ENCODE measurements around the gene TAS1R3. TPM values are rescaled to one million over a fixed set of nuclear protein-coding genes. Genes with fewer than 3 reads are reported as not detected.
"Not testable (repeated sequence)": the region's sequence is repeated elsewhere in the genome, so short reads cannot be mapped to it uniquely, and the experiment has no call there.

TAS1R3 gene
- total and polyA plus RNA-seq, 5 donors: 0.33 to 0.66 (median 0.41) TPM

DNA sequence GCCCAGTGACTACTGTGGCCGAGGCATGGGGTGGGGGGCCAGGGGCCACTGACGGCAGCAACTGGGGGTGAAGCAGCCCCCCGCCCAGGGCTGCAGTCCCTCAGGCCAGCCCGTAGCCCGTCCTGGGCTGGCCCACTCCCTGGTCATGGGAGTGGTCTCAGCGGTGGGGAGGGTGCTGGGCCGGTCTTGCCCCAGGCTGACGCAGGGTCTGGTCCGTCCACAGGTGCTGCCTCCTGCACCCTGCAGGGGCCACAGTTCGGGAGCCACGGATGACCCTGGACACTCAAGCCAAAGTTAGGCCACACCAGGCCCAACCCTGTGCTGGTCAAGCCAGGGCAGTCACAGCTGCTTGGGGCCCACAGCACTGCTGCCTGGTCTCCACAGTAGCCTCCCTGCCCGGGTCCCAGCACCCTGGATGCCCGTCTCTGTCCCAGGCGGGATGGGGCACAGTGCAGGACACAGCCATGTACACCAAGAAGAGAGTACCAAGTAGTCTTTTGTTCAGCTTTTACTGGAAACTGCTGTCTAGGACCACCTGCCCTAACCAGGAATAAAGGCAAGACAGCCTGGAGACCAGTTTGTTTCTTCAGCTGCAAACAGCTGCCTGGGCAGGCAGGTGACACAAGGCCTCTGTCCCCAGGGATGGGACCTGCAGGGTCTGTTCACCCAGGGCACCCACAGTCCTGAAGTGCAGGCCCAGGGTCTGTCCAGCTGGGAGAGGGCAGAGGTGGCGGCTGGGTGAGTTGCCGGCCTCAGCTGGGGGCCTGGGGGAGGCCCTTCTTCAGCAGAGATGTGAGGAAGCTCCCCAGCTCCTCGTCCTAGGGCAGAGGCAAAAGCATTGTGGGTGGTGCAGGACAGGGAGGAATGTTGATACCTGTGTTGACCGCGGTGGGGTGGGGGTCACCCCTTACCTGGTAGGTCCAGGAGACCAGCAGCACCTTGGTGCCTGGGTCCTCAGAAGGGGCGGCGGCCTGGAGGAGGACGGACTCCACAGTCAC lies 19.7 kb upstream of the TAS1R3 start:
- no peaks in the 10 kb centered on the region for H3K9me3 ChIP-seq (ENCODE audit: control insufficient read depth, low read length)
- no peaks in the 10 kb centered on the region for H3K27me3 ChIP-seq (ENCODE audit: control insufficient read depth, insufficient read depth)
- no peak overlapping the region for H3K4me3 ChIP-seq (ENCODE audit: low read length)
- 88% methylated on average over 22 of the region's 22 CpGs for WGBS
- H3K27ac ChIP-seq (ENCODE audit: low read length): no peak overlapping the region
- ATAC-seq (no peak), DNase-seq (no peak)
- intact Hi-C loops (cut with DNase I): no loop called here
- peaks cover 5% of the 10 kb centered on the region for H3K4me1 ChIP-seq (ENCODE audit: control insufficient read depth, insufficient read depth, low read length)

DNA sequence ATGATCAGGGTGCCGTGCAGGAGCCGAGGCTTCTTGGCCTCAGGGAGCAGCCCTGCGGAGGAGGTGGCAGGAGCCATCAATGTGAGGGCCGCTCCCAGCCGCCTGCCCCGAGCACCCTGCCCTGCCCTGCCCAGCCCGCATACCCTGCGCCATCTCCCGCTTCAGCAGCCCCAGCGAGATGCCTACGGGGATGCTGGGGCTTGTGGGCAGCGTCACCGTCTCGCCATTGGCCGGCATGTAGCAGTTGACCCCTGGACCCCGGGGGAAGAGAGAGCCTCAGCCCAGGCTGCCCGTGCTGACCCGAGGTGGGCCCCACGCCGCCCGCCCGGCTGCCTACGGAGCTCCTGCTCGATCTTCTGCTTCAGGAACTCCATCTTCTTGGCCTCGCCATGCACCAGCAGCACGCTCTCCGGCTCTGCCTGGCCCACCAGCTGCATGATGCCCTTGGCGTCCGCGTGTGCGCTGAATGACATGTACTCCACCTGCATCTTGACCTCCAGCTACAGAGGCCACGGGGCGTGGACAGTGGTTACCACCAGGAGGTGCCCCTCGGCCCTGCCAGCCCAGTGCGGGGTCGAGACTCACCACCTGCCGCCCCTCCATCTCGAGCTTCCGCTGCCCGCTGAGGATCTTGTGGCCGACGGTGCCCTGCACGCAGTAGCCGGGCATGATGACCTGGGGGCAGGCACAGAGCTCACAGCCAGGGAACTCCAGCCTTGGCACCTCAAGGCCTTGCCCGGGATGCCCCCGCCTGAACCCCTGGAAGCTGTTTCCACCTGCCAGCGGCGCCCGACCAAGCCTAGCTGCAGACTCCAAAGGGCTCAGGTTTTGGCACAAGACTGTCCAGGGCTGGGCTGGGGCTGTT lies 18.4 kb upstream of the TAS1R3 start:
- no peaks in the 10 kb centered on the region for H3K9me3 ChIP-seq (ENCODE audit: control insufficient read depth, low read length)
- whole genome bisulfite sequencing: 90% methylated on average over 49 of the region's 49 CpGs
- H3K4me3 ChIP-seq (ENCODE audit: low read length): no peak overlapping the region
- no peak for DNase-seq
- intact Hi-C loops (cut with DNase I): no loop called here
- no peaks in the 10 kb centered on the region for H3K27me3 ChIP-seq (ENCODE audit: control insufficient read depth, insufficient read depth)
- H3K27ac ChIP-seq (ENCODE audit: low read length): no peak overlapping the region
- no peaks in the 10 kb centered on the region for H3K4me1 ChIP-seq (ENCODE audit: control insufficient read depth, insufficient read depth, low read length)
- ATAC-seq: no peak

DNA sequence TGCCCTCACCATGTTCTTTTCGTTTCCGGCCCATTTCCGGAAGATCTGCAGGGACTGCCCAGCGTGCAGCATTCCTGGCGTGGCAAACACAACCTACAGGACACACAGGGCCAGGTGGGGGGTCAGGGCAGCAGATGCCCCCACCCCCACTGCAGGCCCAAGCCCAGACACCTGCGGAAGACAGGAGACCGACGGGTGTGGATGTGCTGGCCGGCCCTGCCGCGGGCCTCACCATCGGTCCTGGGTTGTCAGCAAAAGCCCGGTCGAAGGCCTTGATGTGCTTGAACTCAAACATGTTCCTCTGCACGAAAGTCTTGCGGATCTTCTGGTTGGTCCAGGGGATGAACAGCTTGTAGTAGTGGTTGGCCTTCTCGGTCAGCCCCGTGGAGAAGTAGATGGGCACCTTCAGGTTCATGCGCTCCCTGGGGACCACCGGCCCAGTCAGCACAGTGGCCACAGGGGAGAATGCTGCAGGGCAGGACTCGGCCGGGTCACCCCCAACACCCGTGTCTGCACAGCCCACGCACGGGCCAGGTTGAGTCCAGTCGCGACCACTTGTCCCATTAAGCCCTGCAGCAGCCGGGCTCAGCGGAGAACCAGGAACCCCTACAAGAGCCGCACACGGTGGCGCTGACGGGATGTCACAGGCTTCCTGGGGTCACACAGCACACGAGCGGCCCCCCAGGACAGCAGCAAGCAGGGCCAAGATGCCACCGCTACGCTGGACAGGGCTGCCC lies 17.4 kb upstream of the TAS1R3 start:
- H3K4me3 ChIP-seq (ENCODE audit: low read length): no peak overlapping the region
- H3K27ac ChIP-seq (ENCODE audit: low read length): no peak overlapping the region
- H3K9me3 ChIP-seq (ENCODE audit: control insufficient read depth, low read length): no peaks in the 10 kb centered on the region
- WGBS: 85% methylated on average over 37 of the region's 37 CpGs
- H3K27me3 ChIP-seq (ENCODE audit: control insufficient read depth, insufficient read depth): no peaks in the 10 kb centered on the region
- no peaks in the 10 kb centered on the region for H3K4me1 ChIP-seq (ENCODE audit: control insufficient read depth, insufficient read depth, low read length)
- no peak for DNase-seq
- intact Hi-C loops (cut with DNase I): no loop called here
- no peak for ATAC-seq

DNA sequence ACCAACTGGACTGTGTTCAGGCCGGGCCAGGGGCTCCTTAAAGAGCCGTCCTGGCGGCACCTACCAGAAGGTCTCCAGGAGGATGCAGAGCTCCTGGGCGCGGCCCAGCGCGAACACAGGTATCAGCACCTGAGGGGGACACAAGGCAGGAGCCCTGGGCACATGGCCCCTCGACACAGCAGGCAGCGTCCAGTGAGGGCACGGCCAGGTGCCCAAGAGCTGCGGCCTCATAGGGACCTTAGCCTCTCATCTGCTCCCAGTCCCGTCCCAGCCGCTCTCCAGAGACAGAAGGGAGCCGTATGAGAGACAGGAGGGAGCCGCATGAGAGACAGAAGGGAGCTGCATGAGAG lies 16.9 kb upstream of the TAS1R3 start:
- Histone ChIP-seq H3K9me3 (ENCODE audit: control insufficient read depth, low read length) (no peaks in the 10 kb centered on the region), H3K4me1 (ENCODE audit: control insufficient read depth, insufficient read depth, low read length) (no peaks in the 10 kb centered on the region), H3K27ac (ENCODE audit: low read length) (no peak overlapping the region), H3K4me3 (ENCODE audit: low read length) (no peak overlapping the region), H3K27me3 (ENCODE audit: control insufficient read depth, insufficient read depth) (no peaks in the 10 kb centered on the region)
- intact Hi-C loops (cut with DNase I): no loop called here
- WGBS: 92% methylated on average over 15 of the region's 15 CpGs
- ATAC-seq (no peak), DNase-seq (no peak)

DNA sequence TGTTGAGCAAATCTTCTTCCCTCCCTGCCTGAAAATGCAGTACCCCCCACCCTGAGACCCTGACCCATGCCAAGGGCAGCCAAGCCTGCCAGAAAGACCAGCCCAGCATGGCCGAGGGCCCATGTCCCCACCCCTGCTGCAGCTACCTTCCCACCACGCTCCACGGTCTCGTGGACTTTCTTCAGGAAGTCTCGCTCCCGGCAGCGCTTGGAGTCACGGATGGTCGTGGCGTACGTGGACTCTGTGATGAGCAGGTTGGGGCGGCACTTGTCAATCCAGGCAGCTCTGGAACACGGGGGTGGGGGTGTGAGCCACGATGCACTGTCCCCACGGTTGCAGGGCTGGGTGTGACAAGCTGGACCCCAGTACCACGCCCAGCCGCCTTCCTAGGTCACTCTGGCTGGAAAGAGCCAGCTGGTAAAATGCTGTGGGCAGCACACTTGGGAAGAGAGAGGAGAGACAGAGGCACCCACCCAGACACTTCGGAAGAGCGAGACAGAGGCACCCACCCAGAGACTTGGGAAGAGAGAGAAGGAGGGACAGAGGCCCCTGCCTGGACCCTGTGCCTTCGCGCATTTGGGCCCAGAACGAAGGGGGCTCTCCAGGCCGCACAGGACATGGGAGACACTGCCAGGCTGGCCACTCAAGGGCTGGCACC lies 16.3 kb upstream of the TAS1R3 start:
- no peak overlapping the region for H3K4me3 ChIP-seq (ENCODE audit: low read length)
- H3K27me3 ChIP-seq (ENCODE audit: control insufficient read depth, insufficient read depth): no peaks in the 10 kb centered on the region
- DNase-seq (no peak), ATAC-seq (no peak)
- no peak overlapping the region for H3K27ac ChIP-seq (ENCODE audit: low read length)
- 88% methylated on average over 23 of the region's 23 CpGs for WGBS
- H3K4me1 ChIP-seq (ENCODE audit: control insufficient read depth, insufficient read depth, low read length): no peaks in the 10 kb centered on the region
- no peaks in the 10 kb centered on the region for H3K9me3 ChIP-seq (ENCODE audit: control insufficient read depth, low read length)
- intact Hi-C loops (cut with DNase I): no loop called here

DNA sequence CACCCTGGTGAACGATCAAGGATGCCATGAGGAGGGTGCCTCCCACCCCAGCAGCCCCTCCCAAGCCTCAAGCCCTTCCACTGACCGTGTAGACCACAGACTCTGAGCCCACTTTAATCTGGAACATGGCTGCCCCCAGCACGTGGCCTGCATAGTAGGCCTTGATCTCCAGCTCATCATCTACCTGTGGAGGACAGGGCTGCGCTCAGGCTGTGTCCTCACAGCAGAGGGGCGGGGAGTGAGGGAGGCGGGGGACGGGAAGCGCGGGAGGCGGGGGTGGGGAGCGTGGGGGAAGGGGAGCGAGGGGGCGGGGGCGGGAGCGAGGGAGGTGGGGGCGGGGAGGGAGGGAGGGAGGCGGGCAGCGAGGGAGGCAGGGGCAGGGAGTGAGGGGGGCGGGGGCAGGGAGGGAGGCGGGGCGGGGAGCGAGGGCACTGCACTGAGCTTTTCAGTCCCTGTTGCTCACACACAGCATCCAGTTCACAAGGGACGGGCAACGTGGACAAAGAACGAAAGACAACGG lies 15.6 kb upstream of the TAS1R3 start:
- no peak for ATAC-seq
- Histone ChIP-seq H3K27ac (ENCODE audit: low read length) (no peak overlapping the region), H3K4me1 (ENCODE audit: control insufficient read depth, insufficient read depth, low read length) (no peaks in the 10 kb centered on the region)

DNA sequence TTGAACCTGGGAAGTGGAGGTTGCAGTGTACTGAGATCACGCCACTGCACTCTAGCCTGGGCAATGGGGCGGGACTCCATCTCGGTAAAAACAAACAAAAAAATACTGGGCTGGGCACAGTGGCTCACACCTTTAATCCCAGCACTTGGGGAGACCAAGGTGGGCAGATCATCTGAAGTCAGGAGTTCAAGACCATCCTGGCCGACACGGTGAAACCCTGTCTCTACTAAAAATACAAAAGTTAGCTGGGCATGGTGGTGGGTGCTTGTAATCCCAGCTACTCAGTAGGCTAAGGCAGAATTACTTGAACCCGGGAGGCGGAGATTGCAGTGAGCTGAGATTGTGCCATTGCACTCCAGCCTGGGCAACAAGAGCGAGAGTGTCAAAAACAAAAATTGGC lies 14.9 kb upstream of the TAS1R3 start:
- H3K4me1 ChIP-seq (ENCODE audit: control insufficient read depth, insufficient read depth, low read length); H3K27ac ChIP-seq (ENCODE audit: low read length); intact Hi-C loops (cut with DNase I): not testable (repeated sequence)

More for the DNA sequence above, 15.6 kb upstream of the TAS1R3 start:
- Histone ChIP-seq H3K27me3 (ENCODE audit: control insufficient read depth, insufficient read depth) (no peaks in the 10 kb centered on the region), H3K9me3 (ENCODE audit: control insufficient read depth, low read length) (no peaks in the 10 kb centered on the region), H3K4me3 (ENCODE audit: low read length) (no peak overlapping the region)
- WGBS: 63% methylated on average over 24 of the region's 26 CpGs
- intact Hi-C loops (cut with DNase I): no loop called here
- DNase-seq: no peak

DNA sequence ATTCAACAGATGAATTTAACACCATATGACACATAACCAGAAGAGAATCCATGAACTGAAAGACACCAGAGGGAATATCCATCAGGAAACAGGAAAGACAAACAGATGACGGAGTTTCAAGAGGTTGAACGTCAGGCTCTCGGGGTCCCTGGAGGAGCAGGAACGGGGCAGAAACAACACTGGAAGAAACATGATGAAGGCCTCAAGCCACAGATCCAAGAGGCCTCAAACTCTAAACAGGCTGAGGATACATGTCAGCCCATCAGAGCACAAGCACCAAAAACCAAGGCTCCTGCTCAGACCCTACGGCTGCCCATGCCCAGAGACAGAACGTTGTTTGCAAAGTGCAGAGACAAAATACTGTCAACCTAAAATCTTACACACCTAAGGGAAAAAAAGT lies 13.7 kb upstream of the TAS1R3 start:
- intact Hi-C loops (cut with DNase I): no loop called here
- DNase-seq (no peak), ATAC-seq (no peak)
- Histone ChIP-seq H3K27ac (ENCODE audit: low read length) (no peak overlapping the region), H3K9me3 (ENCODE audit: control insufficient read depth, low read length) (no peaks in the 10 kb centered on the region), H3K4me3 (ENCODE audit: low read length) (no peak overlapping the region), H3K27me3 (ENCODE audit: control insufficient read depth, insufficient read depth) (no peaks in the 10 kb centered on the region), H3K4me1 (ENCODE audit: control insufficient read depth, insufficient read depth, low read length) (no peaks in the 10 kb centered on the region)
- 81% methylated on average over 6 of the region's 6 CpGs for WGBS

More for the DNA sequence above, 14.9 kb upstream of the TAS1R3 start:
- not testable (repeated sequence) for DNase-seq; H3K27me3 ChIP-seq (ENCODE audit: control insufficient read depth, insufficient read depth); H3K9me3 ChIP-seq (ENCODE audit: control insufficient read depth, low read length); H3K4me3 ChIP-seq (ENCODE audit: low read length); ATAC-seq
- 92% methylated on average over 8 of the region's 8 CpGs for WGBS

DNA sequence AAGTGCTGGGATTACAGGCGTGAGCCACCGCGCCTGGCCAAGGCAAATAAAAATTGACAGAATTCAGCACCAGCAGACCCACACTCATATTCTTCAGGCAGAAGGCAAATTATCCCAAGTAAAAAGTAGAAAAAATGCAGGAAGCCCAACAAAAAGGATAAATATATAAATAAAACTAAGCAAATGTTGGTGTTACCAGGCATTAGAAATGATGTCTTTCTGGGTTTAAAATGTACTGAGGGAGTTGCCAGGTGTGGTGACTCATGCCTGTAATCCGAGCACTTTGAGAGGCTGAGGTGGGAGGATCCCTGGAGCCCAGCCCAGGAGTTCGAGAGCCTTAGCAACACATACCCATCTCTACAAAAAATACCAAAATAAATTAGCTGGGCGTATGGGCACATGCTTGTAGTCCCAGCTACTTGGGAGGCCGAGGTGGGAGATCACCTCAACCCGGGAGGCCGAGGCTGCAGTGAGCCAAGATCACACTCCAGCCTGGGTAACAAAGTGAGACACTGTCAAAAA lies 12.9 kb upstream of the TAS1R3 start:
- Histone ChIP-seq H3K4me3 (ENCODE audit: low read length) (no peak overlapping the region), H3K27ac (ENCODE audit: low read length) (no peak overlapping the region), H3K9me3 (ENCODE audit: control insufficient read depth, low read length) (no peaks in the 10 kb centered on the region), H3K4me1 (ENCODE audit: control insufficient read depth, insufficient read depth, low read length) (no peaks in the 10 kb centered on the region), H3K27me3 (ENCODE audit: control insufficient read depth, insufficient read depth) (no peaks in the 10 kb centered on the region)
- WGBS: 69% methylated on average over 9 of the region's 9 CpGs
- ATAC-seq (peak; percentile 61 to 62), DNase-seq (peak; percentile 88 to 93 (median 88))
- intact Hi-C loops (cut with DNase I): no loop called here

Data from right cardiac atrium (tissue), 5 donors.